HUES48 (cell line): ENCODE results near the gene CYP19A1.

ENCODE experiments used
- H3K27ac ChIP-seq: one replicate; pipeline ENCODE4 v1.7.0; 2013; ENCODE audit warnings: low read depth, low read length, inconsistent platforms
- H3K27me3 ChIP-seq: 2 replicates; pipeline ENCODE4 v1.6.1; 2013; ENCODE audit warnings: mild to moderate bottlenecking, low read length; ENCODE audit not compliant: control insufficient read depth, insufficient read depth
- H3K36me3 ChIP-seq: 2 replicates; pipeline ENCODE4 v1.6.1; 2013; ENCODE audit warnings: low read length; ENCODE audit not compliant: control insufficient read depth, insufficient read depth
- H3K4me1 ChIP-seq: 2 replicates; pipeline ENCODE4 v1.6.1; 2013; ENCODE audit warnings: mild to moderate bottlenecking, low read length; ENCODE audit not compliant: control insufficient read depth, insufficient read depth
- H3K4me3 ChIP-seq: 2 replicates; pipeline ENCODE4 v1.5.1; 2013; ENCODE audit warnings: mild to moderate bottlenecking, low read depth, low read length
- H3K9ac ChIP-seq: 2 replicates; pipeline ENCODE4 v1.6.1; 2013; ENCODE audit warnings: mild to moderate bottlenecking, low read depth, low read length, moderate library complexity
- H3K9me3 ChIP-seq: 2 replicates; pipeline ENCODE4 v1.6.1; 2013; ENCODE audit warnings: low read length; ENCODE audit not compliant: control insufficient read depth, insufficient read depth

The CYP19A1 gene

GRCh38 chr15:51338496-51338895 lies at the start of gene CYP19A1:
CYP19A1 (minus strand) TSS chr15:51338596; CDS start chr15:51242912, 95,684 bp downstream.
- Histone ChIP-seq H3K27ac (no peak within 1 kb of the TSS), H3K36me3 (no peaks in the 10 kb centered on the region), H3K4me3 (no peak within 1 kb of the TSS), H3K27me3 (peaks cover 44% of the 10 kb centered on the region), H3K9me3 (no peaks in the 10 kb centered on the region), H3K9ac (no peak within 1 kb of the TSS), H3K4me1 (peaks cover 8% of the 10 kb centered on the region)

DNA sequence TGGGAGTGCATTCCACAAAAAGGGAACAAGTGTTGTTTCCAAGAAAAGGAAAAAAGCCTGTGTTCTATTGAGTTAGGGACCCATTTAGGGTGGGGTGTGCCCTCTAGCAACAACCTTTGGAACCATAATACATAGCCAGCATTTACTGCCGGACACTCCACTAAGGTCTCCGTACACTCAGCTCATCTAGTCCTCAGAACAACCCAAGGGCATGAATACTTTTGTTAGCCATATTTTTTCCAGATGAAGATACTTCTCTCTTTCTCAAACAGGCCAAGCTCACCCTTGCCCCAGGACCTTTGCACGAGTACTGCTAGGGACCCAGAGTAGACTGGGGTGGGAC lies 49.3 kb upstream of the CYP19A1 start:
- Histone ChIP-seq H3K9ac (no peak overlapping the region), H3K4me3 (no peak overlapping the region), H3K9me3 (no peaks in the 10 kb centered on the region), H3K4me1 (peaks cover 14% of the 10 kb centered on the region), H3K36me3 (no peaks in the 10 kb centered on the region), H3K27ac (no peak overlapping the region), H3K27me3 (no peaks in the 10 kb centered on the region)

GRCh38 chr15:51386960-51387698 lies 48.7 kb upstream of the CYP19A1 start:
- Histone ChIP-seq H3K27me3 (no peaks in the 10 kb centered on the region), H3K4me1 (peaks cover 14% of the 10 kb centered on the region), H3K27ac (no peak overlapping the region), H3K36me3 (no peaks in the 10 kb centered on the region), H3K9me3 (no peaks in the 10 kb centered on the region), H3K4me3 (no peak overlapping the region), H3K9ac (no peak overlapping the region)

DNA sequence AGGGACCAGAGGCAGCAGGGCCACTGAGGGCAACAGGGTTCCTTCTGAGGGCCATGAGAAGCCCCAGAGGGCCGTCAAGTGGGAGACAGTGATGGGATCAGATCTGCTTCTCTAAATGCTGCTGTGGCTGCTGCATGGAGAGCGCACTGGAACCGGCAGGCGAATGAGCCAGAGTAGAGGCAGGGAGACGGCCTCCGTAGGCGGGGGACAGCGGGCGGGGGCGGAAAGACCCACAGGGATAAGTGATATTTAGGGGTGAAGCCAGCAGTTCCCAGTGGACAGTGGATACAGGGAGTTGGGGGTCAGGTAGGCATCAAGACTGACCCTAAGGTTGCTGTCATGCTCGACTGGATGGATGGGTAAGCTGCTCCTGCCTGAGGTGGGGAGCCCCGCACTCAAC lies 48.1 kb upstream of the CYP19A1 start:
- H3K27ac ChIP-seq, result no peak overlapping the region
- no peak overlapping the region for H3K9ac ChIP-seq
- H3K4me3 ChIP-seq, result no peak overlapping the region
- peaks cover 12% of the 10 kb centered on the region for H3K4me1 ChIP-seq
- no peaks in the 10 kb centered on the region for H3K9me3 ChIP-seq
- no peaks in the 10 kb centered on the region for H3K27me3 ChIP-seq
- H3K36me3 ChIP-seq, result no peaks in the 10 kb centered on the region

GRCh38 chr15:51386029-51386428 lies 47.6 kb upstream of the CYP19A1 start:
- Histone ChIP-seq H3K9ac (no peak overlapping the region), H3K4me1 (peaks cover 8% of the 10 kb centered on the region; the same call in 1 of the 2 replicates), H3K27ac (no peak overlapping the region), H3K4me3 (no peak overlapping the region), H3K9me3 (no peaks in the 10 kb centered on the region), H3K36me3 (no peaks in the 10 kb centered on the region), H3K27me3 (no peaks in the 10 kb centered on the region)

DNA sequence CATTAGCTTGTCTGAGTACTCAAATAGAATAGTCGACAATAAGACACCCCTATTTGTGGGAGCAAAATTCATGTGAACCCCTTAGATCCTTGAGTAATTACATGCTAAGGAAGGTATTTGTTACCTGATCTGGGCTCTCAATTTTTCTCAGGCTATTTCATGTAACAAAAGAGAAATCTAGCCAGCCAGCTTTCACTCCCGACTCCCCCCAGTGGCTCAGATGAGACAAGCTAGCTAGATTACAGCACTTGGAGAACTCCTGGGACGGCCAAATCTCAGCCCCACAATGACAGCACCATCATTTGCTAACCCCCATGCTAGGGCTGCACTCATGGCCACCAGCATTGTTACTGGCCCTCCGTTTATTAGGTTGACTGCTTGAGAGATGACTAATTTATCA lies 44.4 kb upstream of the CYP19A1 start:
- H3K4me1 ChIP-seq, result peaks cover 2% of the 10 kb centered on the region; the same call in 1 of the 2 replicates
- no peak overlapping the region for H3K27ac ChIP-seq
- no peaks in the 10 kb centered on the region for H3K9me3 ChIP-seq
- no peak overlapping the region for H3K4me3 ChIP-seq
- no peaks in the 10 kb centered on the region for H3K27me3 ChIP-seq
- H3K9ac ChIP-seq, result no peak overlapping the region
- H3K36me3 ChIP-seq, result no peaks in the 10 kb centered on the region

DNA sequence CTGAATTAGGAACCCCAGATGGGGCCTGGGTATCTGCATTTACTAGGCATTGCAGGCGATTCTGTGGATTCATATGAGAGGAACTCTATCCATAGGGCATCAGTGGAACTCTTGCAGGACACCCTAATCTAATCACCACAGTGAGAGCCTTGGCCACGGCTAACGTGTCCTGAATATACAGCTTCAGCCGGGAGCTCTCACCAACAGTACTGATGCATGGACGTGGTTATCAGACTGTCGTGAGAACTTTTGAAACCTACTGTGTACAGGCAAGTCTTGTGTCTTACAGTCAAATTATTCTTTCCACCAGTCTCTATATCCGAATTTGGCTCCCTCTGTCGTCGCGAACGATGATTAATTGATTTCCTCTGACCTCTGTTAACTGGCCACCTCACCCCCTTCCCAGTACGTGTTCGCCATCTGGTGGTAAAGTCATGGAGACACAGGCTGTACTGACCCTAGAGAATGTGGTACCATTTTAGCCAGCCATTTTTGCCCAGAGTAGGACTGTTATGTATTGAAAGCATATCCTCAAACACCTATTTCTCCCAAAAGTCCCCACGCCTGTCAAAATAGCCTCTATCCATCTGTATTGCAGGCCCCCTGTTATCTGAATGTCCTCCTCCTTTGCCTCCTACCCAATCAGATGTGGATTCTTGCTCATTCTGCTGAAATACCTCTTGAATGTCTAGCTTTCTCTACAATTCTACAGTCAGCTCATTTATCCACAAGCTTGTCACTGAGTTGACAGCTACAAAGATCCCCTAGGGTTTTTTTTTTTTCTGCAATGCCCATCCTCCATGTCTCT lies 42.8 kb upstream of the CYP19A1 start:
- H3K36me3 ChIP-seq, result no peaks in the 10 kb centered on the region
- H3K4me1 ChIP-seq, result peaks cover 2% of the 10 kb centered on the region; the same call in 1 of the 2 replicates
- H3K4me3 ChIP-seq, result no peak overlapping the region
- H3K27me3 ChIP-seq, result no peaks in the 10 kb centered on the region
- no peaks in the 10 kb centered on the region for H3K9me3 ChIP-seq
- H3K9ac ChIP-seq, result no peak overlapping the region
- no peak overlapping the region for H3K27ac ChIP-seq

- no peaks in the 10 kb centered on the region for H3K36me3 ChIP-seq
These were observed 41.0 kb upstream of the CYP19A1 start for GRCh38 chr15:51379390-51379789.

DNA sequence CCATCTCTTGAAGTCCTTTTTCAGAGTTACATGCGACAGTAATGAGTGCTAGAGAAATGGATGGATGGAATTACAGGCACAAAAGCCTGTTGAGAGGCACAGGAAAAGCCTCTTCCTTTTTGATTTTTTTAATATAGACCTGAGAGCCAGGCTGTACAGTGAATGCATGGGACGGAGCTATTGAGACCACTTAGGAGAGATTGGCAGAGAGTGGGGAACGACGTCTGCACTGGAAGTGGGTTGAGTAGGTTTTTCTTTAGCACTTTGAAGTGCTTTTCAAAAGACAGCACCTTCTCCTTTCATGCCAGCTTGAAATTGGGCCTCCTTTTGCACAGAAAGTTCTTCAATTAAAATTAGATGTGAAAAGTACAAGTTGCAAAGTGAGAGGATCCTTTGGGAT lies 40.0 kb upstream of the CYP19A1 start:
- H3K36me3 ChIP-seq, result no peaks in the 10 kb centered on the region
- no peak overlapping the region for H3K4me3 ChIP-seq
- H3K27me3 ChIP-seq, result no peaks in the 10 kb centered on the region
- H3K9me3 ChIP-seq, result no peaks in the 10 kb centered on the region
- no peak overlapping the region for H3K9ac ChIP-seq
- H3K27ac ChIP-seq, result no peak overlapping the region
- peaks cover 2% of the 10 kb centered on the region; the same call in 1 of the 2 replicates for H3K4me1 ChIP-seq

More at GRCh38 chr15:51379390-51379789, 41.0 kb upstream of the CYP19A1 start:
- no peak overlapping the region for H3K9ac ChIP-seq
- no peak overlapping the region for H3K27ac ChIP-seq
- H3K4me1 ChIP-seq, result peaks cover 2% of the 10 kb centered on the region; the same call in 1 of the 2 replicates
- H3K4me3 ChIP-seq, result no peak overlapping the region
- H3K9me3 ChIP-seq, result no peaks in the 10 kb centered on the region
- H3K27me3 ChIP-seq, result no peaks in the 10 kb centered on the region

- Histone ChIP-seq H3K9ac (no peak overlapping the region), H3K27me3 (no peaks in the 10 kb centered on the region), H3K9me3 (no peaks in the 10 kb centered on the region), H3K4me1 (no peaks in the 10 kb centered on the region), H3K27ac (no peak overlapping the region), H3K36me3 (no peaks in the 10 kb centered on the region), H3K4me3 (no peak overlapping the region)
These were observed 38.8 kb upstream of the CYP19A1 start for GRCh38 chr15:51377038-51377786.
